Retinal pigment epithelial cell (primary cell): ENCODE data around the gene ABCC1.
"Not testable (repeated sequence)": the region's sequence is repeated elsewhere in the genome, so short reads cannot be mapped to it uniquely, and the experiment has no call there.

Experiments
- DNase-seq: peaks from one replicate; pipeline ENCODE4 v3.0.0-alpha.2; 2010; ENCODE audit warnings: low read depth
- H3K4me3 ChIP-seq: 2 replicates; pipeline ENCODE4 v1.5.1; 2011; ENCODE audit warnings: mild to moderate bottlenecking, low read length, control low read depth, moderate library complexity
- TF ChIP-seq, protein P1 (sequence below): conservative IDR thresholded peaks from 2 replicates; pipeline ENCODE4 v1.5.1; 2011; ENCODE audit warnings: low read depth, low read length, control low read depth, inconsistent platforms

ABCC1 gene

DNA sequence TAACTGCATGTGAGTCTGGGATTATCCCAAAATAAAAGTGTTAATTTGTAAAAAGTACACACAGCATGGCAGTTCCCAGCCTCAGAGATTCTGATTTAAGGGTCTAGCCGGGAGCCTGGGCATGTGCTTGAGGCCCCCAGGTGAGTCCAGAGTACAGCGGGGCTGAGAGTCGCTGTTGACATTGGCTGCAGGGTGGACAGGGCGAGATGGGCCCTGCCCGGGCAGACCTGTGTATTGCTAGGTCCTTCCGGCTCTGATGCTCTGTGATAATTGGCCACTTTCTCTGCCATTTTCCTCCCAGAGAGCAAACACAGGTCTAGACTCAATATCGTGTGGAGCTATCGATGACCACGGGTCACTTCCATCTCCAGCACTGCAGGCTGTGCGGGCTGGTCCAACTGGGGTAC, 200.3 kb downstream of the ABCC1 start:
- TF ChIP-seq, protein P1, sequence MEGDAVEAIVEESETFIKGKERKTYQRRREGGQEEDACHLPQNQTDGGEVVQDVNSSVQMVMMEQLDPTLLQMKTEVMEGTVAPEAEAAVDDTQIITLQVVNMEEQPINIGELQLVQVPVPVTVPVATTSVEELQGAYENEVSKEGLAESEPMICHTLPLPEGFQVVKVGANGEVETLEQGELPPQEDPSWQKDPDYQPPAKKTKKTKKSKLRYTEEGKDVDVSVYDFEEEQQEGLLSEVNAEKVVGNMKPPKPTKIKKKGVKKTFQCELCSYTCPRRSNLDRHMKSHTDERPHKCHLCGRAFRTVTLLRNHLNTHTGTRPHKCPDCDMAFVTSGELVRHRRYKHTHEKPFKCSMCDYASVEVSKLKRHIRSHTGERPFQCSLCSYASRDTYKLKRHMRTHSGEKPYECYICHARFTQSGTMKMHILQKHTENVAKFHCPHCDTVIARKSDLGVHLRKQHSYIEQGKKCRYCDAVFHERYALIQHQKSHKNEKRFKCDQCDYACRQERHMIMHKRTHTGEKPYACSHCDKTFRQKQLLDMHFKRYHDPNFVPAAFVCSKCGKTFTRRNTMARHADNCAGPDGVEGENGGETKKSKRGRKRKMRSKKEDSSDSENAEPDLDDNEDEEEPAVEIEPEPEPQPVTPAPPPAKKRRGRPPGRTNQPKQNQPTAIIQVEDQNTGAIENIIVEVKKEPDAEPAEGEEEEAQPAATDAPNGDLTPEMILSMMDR, result no peak
- no peak overlapping the region for H3K4me3 ChIP-seq

DNA sequence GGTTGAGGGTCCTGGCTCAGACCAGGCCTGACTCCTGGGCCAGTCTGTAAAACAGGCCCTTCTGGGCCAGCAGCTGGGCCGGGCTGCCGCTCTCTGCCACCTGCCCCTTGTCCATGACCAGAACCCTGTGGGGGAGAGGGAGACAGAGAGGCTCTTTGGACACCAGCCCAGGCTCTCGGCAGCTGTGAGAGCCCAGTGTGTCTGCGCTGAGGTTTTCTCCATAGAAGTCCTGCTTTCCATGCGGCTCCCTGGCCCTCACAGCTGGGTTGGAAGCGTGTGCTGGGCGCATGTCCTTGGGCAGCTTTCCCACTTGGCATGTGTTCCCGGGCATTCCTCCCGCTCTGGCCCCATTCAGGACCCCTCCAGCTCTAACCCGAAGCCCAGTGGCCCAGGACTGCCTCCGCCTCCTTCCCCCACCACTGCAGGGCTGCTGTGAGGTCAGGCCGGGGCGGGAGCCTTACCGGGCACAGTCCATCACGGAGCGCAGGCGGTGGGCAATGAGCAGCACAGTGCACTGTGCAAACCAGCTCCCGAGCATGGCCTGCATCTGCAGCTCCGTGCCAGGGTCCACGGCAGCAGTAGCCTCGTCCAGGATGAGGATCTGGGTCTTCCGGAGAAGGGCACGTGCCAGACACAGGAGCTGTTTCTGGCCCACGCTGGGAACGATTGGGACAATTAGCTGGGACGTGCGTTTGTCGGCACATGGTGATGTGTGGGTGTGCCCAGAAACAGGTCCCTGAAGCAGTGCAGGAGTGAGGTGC, 200.9 kb downstream of the ABCC1 start:
- H3K4me3 ChIP-seq, result no peak overlapping the region
- no peak for DNase-seq
- TF ChIP-seq, protein P1, result no peak

More for the DNA sequence above, 200.3 kb downstream of the ABCC1 start:
- DNase-seq, result no peak

DNA sequence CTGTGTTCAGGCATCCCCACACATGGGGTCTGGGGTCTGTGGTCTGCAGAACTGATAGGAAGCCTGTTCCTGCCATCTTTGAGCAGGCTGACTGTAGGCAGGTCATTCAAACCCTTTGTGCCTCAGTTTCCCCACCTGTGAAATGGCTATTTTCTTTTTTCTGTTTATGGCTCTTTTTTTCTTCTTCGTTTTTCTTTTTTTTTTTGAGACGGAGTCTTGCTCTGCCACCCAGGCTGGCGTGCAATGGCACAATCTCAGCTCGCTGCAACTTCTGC, 201.4 kb downstream of the ABCC1 start:
- no peak overlapping the region for H3K4me3 ChIP-seq
- TF ChIP-seq, protein P1, result no peak
- no peak for DNase-seq

DNA sequence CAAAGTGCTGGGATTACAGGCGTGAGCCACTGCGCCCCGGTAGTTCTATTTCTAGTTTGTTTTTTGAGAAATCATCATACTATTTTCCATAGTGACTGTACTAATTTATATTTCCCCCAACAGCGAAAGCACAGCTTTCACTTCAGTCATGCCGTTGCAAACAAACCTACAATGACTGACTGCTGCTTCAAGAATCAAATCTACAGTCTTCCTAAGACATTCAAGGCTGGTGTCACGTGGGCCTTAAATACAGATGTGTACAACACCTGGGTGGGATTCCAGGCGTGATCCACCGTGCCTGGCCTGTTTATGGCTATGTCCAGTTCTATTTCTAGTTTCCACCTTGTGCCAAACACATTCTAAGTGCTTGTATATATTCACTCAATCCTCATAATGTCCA, 201.9 kb downstream of the ABCC1 start:
- TF ChIP-seq, protein P1, result no peak
- no peak for DNase-seq
- H3K4me3 ChIP-seq, result no peak overlapping the region

DNA sequence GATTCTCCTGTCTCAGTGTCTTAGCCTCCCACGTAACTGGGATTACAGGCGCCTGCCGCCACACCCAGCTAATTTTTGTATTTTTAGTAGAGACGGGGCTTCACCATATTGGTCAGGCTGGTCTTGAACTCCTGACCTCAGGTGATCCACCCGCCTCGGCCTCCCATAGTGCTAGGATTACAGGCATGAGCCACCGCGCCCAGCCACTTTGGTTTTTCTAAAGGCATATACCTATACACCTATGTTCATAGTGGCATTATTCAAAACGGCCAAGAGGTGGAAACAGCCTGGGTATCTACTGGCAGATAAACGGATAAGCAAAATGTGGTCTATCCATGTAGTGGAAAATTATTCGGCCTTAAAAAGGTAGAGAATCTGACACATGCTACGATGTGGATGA, 203.6 kb downstream of the ABCC1 start:
- DNase-seq, H3K4me3 ChIP-seq: not testable (repeated sequence)

DNA sequence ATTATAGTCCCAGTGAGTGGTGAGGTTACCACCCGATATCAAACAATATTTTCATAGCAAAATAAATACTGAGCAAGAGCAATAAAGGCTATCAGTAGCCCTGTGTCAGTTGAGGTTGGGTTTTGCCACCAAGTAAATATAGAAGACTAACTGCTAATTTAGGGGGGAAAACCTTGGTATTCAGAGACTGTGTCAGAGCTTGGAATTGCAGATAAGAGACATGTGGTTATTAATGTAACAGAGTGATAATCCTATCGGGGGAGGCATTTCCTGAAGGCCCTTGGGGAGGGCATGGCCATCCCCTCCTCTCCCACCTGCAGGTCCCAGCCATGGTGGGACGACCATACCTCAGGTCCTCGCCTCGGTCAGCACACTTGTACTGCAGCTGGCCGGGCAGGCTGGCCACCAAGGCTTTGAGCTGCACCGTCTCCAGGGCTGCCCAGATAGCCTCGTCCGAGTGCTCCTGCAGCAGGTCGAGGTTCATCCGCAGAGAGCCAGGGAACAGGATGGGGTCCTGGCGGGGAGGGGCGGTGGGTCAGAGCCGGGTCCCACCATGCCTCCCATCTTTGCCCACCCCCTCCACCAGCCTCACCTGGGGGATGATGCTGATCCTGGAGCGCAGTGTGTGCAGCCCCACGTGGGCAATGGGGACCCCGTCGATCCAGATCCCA, 205.0 kb downstream of the ABCC1 start:
- TF ChIP-seq, protein P1, result no peak
- no peak overlapping the region for H3K4me3 ChIP-seq
- no peak for DNase-seq

DNA sequence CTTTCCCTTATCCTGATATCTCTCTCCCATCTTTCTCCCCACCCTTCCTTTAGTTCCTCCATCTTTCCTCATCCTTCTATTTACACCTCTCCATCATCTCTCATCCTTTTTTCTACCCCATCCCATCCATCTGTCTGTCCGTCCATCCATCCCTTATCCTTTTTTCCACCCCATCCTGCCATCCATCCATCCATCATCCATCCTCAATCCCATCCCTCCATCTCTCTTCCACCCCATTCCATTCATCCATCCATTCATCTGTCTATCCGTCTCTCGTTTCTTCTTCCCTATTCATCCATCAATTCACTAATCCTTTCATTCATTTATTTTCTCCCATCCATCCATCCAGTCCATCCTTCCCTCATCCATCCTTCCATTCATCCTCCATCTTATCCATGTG, 205.8 kb downstream of the ABCC1 start:
- DNase-seq, result no peak
- TF ChIP-seq, protein P1, result no peak
- no peak overlapping the region for H3K4me3 ChIP-seq
